Fibroblast of gingiva (primary cell): ENCODE data around the gene BCL2L13.

Experiments used
- DNase-seq: peaks from one replicate; pipeline ENCODE4 v3.0.0-alpha.2; 2011; ENCODE audit warnings: low read depth

Gene BCL2L13

GRCh38 chr22:17779286-17780115, 140.9 kb downstream of the BCL2L13 start:
- no peak for DNase-seq

GRCh38 chr22:17780116-17780740, 141.7 kb downstream of the BCL2L13 start:
- no peak for DNase-seq
